PC-3 (cell line): Measurements from ENCODE around the gene LMLN. TPM values are rescaled to one million over a fixed set of nuclear protein-coding genes. Genes with fewer than 3 reads are reported as not detected.
A peak's percentile ranks its signal among the peaks of the same experiment; 100 is the strongest.
"Not testable (repeated sequence)": the region's sequence is repeated elsewhere in the genome, so short reads cannot be mapped to it uniquely, and the experiment has no call there.

Experiments used
- ATAC-seq: fragments of 200-7000 bp; cut with Tn5 transposase; 2 replicates; pipeline ENCODE4 v1.9.1; 2020; ENCODE audit warnings: mild to moderate bottlenecking, moderate library complexity
- BruUV-seq: library from RNA; stranded (reverse); fragments of 400-500 nt; replicated peaks from 2 replicates; lab custom pipeline; 2021; lab: Mats Ljungman, UMichigan
- CTCF ChIA-PET: fragments of 300-600 bp; sonication (Branson Sonifier 250); formaldehyde crosslinking; loops from one replicate; lab custom pipeline; 2022; ENCODE audit warnings: antibody characterized with exemption; lab: Charles Lee
- POLR2A ChIA-PET: fragments of 300-600 bp; sonication (Branson Sonifier 250); formaldehyde crosslinking; loops from one replicate; lab custom pipeline; 2022; ENCODE audit warnings: antibody characterized with exemption; ENCODE audit not compliant: unreplicated experiment; lab: Charles Lee
- DNase-seq: peaks from one replicate; pipeline ENCODE4 v3.0.0-alpha.2; 2015
- H2AFZ ChIP-seq: fragments of 300-600 bp; sonication (generic); 2 replicates; pipeline ENCODE4 v1.6.0; 2016; ENCODE audit warnings: antibody characterized with exemption, low read length
- H3F3A ChIP-seq: fragments of 300-600 bp; sonication (generic); one replicate; pipeline ENCODE4 v1.6.0; 2017; ENCODE audit warnings: antibody characterized with exemption, low read length, control low read depth, mild to moderate bottlenecking; ENCODE audit not compliant: unreplicated experiment
- H3K27ac ChIP-seq: fragments of 300-600 bp; sonication (generic); 2 replicates; pipeline ENCODE4 v1.5.1; 2016; ENCODE audit warnings: mild to moderate bottlenecking, low read length
- H3K27me3 ChIP-seq: fragments of 300-600 bp; sonication (generic); 2 replicates; pipeline ENCODE4 v1.6.1; 2016; ENCODE audit warnings: low read length, mixed read lengths
- H3K36me3 ChIP-seq: fragments of 300-600 bp; sonication (generic); 2 replicates; pipeline ENCODE4 v1.6.1; 2016; ENCODE audit warnings: low read depth, mixed run types, low read length, mixed read lengths
- H3K4me1 ChIP-seq: fragments of 300-600 bp; sonication (generic); 2 replicates; pipeline ENCODE4 v1.5.1; 2016; ENCODE audit warnings: low read length; ENCODE audit not compliant: insufficient read depth
- H3K4me2 ChIP-seq: fragments of 300-600 bp; sonication (generic); 2 replicates; pipeline ENCODE4 v1.6.0; 2016; ENCODE audit warnings: low read length
- H3K4me3 ChIP-seq: fragments of 300-600 bp; sonication (generic); 2 replicates; pipeline ENCODE4 v1.5.1; 2016; ENCODE audit warnings: mild to moderate bottlenecking, low read length, mixed read lengths
- H3K79me2 ChIP-seq: fragments of 300-600 bp; sonication (generic); 2 replicates; pipeline ENCODE4 v1.6.1; 2017; ENCODE audit warnings: low read length, mixed read lengths
- H3K9ac ChIP-seq: fragments of 300-600 bp; sonication (generic); 2 replicates; pipeline ENCODE4 v1.6.0; 2016; ENCODE audit warnings: mild to moderate bottlenecking, low read length
- H3K9me2 ChIP-seq: fragments of 300-600 bp; sonication (generic); replicated peaks from 2 replicates; pipeline ENCODE4 v1.6.1; 2016; ENCODE audit warnings: mixed run types, low read length, mixed read lengths
- H3K9me3 ChIP-seq: fragments of 300-600 bp; sonication (generic); 2 replicates; pipeline ENCODE4 v1.6.1; 2016; ENCODE audit warnings: low read length, mixed read lengths
- H4K20me1 ChIP-seq: fragments of 300-600 bp; sonication (generic); 2 replicates; pipeline ENCODE4 v1.6.1; 2016; ENCODE audit warnings: low read length, mixed read lengths
- EZH2 ChIP-seq: fragments of 300-600 bp; sonication (generic); IDR thresholded peaks from one replicate; pipeline ENCODE4 v1.6.1; 2017; ENCODE audit warnings: antibody characterized with exemption, mild to moderate bottlenecking, low read length; ENCODE audit not compliant: unreplicated experiment
- EZH2phosphoT487 ChIP-seq: fragments of 300-600 bp; sonication (generic); IDR thresholded peaks from 2 replicates; pipeline ENCODE4 v1.6.1; 2018; ENCODE audit warnings: mild to moderate bottlenecking, antibody characterized with exemption, low read length, borderline replicate concordance
- intact Hi-C: fragments of 100-400 bp; cut with micrococcal nuclease; formaldehyde crosslinking; loops from 2 replicates; pipeline ENCODE4 v1.9.0; 2023
- total RNA-seq: library from RNA; depleted of rRNA; stranded (reverse); fragments of >200 nt; gene quantifications from 2 replicates; pipeline ENCODE4 v1.2.3, GENCODE V29; 2014
- TF ChIP-seq, protein P1 (sequence below): fragments of 300-600 bp; sonication (generic); conservative IDR thresholded peaks from 2 replicates; pipeline ENCODE4 v1.5.1; 2017; ENCODE audit warnings: antibody characterized with exemption, low read depth, mild to moderate bottlenecking, low read length

LMLN gene
- total RNA-seq, 1 experiment from 2014 or later: 3.7 TPM

DNA sequence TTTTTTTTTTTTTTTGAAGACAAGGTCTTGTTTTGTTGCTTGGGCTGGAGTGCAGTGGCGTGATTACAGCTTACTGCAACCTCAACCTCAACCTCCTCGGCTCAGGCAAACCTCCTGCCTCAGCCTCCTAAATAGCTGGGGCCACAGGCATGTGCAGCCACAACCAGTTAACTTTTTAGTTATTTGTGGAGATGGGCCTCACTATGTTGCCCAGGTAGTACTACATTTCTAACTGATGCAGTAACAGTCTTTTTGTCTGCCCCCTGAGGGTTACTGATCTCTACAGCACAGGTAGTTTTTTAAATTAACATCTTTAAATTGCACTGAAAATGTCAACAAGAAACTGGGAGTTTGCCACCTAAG is 3.4 kb upstream of the LMLN start:
- H3K79me2 ChIP-seq: peaks cover 34% of the 10 kb centered on the region
- H3K9me2 ChIP-seq: no peaks in the 10 kb centered on the region
- no peak overlapping the region for H2AFZ ChIP-seq
- no peak overlapping the region for H3K4me2 ChIP-seq
- no peaks in the 10 kb centered on the region for H3K27me3 ChIP-seq
- H3K9ac ChIP-seq: no peak overlapping the region
- no TSS peak for BruUV-seq
- H3F3A ChIP-seq: peaks cover 35% of the 10 kb centered on the region
- ChIA-PET CTCF (interaction anchor here (0.7 kb wide), 1 partner anchor 24 kb away, joined by 4 read pairs; no protein-coding TSS in a partner anchor), POLR2A (interaction anchor here (0.7 kb wide), 1 partner anchor 1217 kb away, joined by 16 read pairs; the partner anchor contains the start of gene PAK2)
- no peak for ATAC-seq
- H4K20me1 ChIP-seq: peaks cover 40% of the 10 kb centered on the region
- peaks cover 48% of the 10 kb centered on the region for H3K36me3 ChIP-seq
- H3K4me1 ChIP-seq: peaks cover 27% of the 10 kb centered on the region
- no peak overlapping the region for H3K4me3 ChIP-seq
- H3K27ac ChIP-seq: no peak overlapping the region
- DNase-seq: no peak
- intact Hi-C loops: no loop called here
- no peaks in the 10 kb centered on the region for H3K9me3 ChIP-seq
- TF ChIP-seq EZH2 (no peak), EZH2phosphoT487 (no peak)
- TF ChIP-seq, protein P1, sequence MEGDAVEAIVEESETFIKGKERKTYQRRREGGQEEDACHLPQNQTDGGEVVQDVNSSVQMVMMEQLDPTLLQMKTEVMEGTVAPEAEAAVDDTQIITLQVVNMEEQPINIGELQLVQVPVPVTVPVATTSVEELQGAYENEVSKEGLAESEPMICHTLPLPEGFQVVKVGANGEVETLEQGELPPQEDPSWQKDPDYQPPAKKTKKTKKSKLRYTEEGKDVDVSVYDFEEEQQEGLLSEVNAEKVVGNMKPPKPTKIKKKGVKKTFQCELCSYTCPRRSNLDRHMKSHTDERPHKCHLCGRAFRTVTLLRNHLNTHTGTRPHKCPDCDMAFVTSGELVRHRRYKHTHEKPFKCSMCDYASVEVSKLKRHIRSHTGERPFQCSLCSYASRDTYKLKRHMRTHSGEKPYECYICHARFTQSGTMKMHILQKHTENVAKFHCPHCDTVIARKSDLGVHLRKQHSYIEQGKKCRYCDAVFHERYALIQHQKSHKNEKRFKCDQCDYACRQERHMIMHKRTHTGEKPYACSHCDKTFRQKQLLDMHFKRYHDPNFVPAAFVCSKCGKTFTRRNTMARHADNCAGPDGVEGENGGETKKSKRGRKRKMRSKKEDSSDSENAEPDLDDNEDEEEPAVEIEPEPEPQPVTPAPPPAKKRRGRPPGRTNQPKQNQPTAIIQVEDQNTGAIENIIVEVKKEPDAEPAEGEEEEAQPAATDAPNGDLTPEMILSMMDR: no peak

DNA sequence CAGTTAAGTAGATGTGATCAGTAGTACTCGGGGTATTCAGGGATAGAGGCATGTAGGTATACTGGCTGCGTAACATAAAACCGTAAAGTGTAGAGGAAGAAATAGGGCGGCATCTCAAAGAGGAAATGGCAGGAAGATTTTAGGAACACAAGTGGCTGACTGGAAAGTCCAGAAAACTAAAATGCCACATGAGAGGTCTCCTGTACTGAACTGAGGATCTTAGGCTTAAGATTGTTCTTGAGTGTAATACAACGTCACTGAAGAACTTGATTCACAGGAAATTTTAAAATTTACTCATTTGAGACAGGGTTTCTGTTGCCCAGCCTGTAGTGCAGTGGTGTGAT is 2.3 kb upstream of the LMLN start:
- Histone ChIP-seq H3K4me1 (peaks cover 26% of the 10 kb centered on the region), H3K9ac (no peak overlapping the region), H3K9me2 (no peaks in the 10 kb centered on the region), H2AFZ (no peak overlapping the region), H4K20me1 (peaks cover 32% of the 10 kb centered on the region), H3K9me3 (no peaks in the 10 kb centered on the region), H3K27me3 (no peaks in the 10 kb centered on the region), H3K4me2 (no peak overlapping the region), H3F3A (peaks cover 35% of the 10 kb centered on the region), H3K4me3 (no peak overlapping the region), H3K27ac (no peak overlapping the region), H3K36me3 (peaks cover 40% of the 10 kb centered on the region), H3K79me2 (peaks cover 26% of the 10 kb centered on the region)
- DNase-seq (no peak), ATAC-seq (no peak)
- CTCF ChIA-PET: no interaction called here
- no TSS peak for BruUV-seq
- intact Hi-C loops: no loop called here
- no peak for TF ChIP-seq EZH2
- TF ChIP-seq EZH2phosphoT487: no peak
- TF ChIP-seq, protein P1: no peak
- POLR2A ChIA-PET: no interaction called here

DNA sequence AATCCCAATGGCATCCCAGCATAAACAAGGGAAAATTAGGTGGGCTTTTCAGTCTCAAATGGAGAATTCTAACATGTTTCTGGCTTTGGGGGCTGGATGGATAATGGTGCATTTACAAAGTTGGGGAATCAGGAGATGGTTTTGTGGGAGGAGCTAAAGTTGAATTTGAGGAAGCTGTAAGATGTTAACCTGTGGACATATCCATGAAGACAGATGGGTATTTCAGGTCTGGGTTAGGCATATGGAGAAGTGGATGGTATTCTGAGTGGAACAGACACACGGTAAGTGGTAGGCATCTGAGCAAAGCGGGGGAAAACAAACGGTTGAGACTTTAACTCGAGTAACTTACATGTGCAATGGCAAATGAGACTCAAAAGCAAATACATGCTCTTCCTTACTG is 1.7 kb upstream of the LMLN start:
- CTCF ChIA-PET: no interaction called here
- no peak overlapping the region for H2AFZ ChIP-seq
- intact Hi-C loops: no loop called here
- no peak overlapping the region for H3K4me2 ChIP-seq
- TF ChIP-seq EZH2: no peak
- TF ChIP-seq EZH2phosphoT487: no peak
- TF ChIP-seq, protein P1: no peak
- H3K4me3 ChIP-seq: no peak overlapping the region
- H3K79me2 ChIP-seq: peaks cover 20% of the 10 kb centered on the region
- H3K27ac ChIP-seq: no peak overlapping the region
- no peaks in the 10 kb centered on the region for H3K9me2 ChIP-seq
- H3K27me3 ChIP-seq: no peaks in the 10 kb centered on the region
- ATAC-seq (no peak), DNase-seq (no peak)
- no peak overlapping the region for H3K9ac ChIP-seq
- H3K9me3 ChIP-seq: no peaks in the 10 kb centered on the region
- H4K20me1 ChIP-seq: peaks cover 26% of the 10 kb centered on the region
- H3K36me3 ChIP-seq: peaks cover 35% of the 10 kb centered on the region
- no TSS peak for BruUV-seq
- H3K4me1 ChIP-seq: peaks cover 23% of the 10 kb centered on the region
- POLR2A ChIA-PET: no interaction called here
- peaks cover 31% of the 10 kb centered on the region for H3F3A ChIP-seq

DNA sequence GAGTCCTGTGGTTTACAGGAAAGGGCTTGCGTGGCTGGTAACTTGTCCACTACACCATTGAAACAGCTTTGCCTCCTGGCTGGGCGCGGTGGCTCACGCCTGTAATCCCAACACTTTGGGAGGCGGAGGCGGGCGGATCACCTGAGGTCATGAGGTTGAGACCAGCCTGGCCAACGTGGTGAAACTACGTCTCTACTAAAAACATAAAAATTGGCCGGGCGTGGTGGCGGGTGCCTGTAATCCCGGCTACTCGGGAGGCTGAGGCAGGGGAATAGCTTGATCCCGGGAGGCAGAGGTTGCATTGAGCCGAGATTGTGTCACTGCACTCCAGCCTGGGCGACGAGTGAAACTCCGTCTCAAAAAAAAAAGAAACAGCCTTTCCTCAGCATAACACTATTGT is 1.2 kb upstream of the LMLN start:
- H3K9ac ChIP-seq, H3K27me3 ChIP-seq, H3K9me3 ChIP-seq, POLR2A ChIA-PET, H2AFZ ChIP-seq, H3K27ac ChIP-seq, BruUV-seq, DNase-seq, H3K9me2 ChIP-seq, ATAC-seq, CTCF ChIA-PET: not testable (repeated sequence)
- H3F3A ChIP-seq: peaks cover 28% of the 10 kb centered on the region
- peaks cover 15% of the 10 kb centered on the region for H3K79me2 ChIP-seq
- H3K4me2 ChIP-seq: peak overlapping the region; percentile 91
- peaks cover 30% of the 10 kb centered on the region for H3K36me3 ChIP-seq
- peaks cover 21% of the 10 kb centered on the region for H4K20me1 ChIP-seq
- intact Hi-C loops: loop anchor here (1.0 kb wide), 1 partner anchor 9 kb away; the partner anchor contains the start of gene RPL35A
- H3K4me3 ChIP-seq: peak overlapping the region; percentile 91; the same call in 1 of the 2 replicates
- H3K4me1 ChIP-seq: peaks cover 22% of the 10 kb centered on the region
